ENCODE measurements around the gene SSH3.

SSH3 gene

GRCh38 chr11:67353317-67354074, 50.2 kb downstream of the SSH3 start, which contains the start of gene POLD4:
Gene POLD4, minus strand, starts transcription at chr11:67353546. Its CDS starts 147 bp downstream, at chr11:67353399.
- peak within 1 kb of the TSS; percentile 99 for H3K27ac Mint-ChIP-seq
- intact Hi-C loops (cut with micrococcal nuclease): loop anchor here (2.0 to 10.0 kb wide), 2 partner anchors 155 to 231 kb away; partner anchors contain the start of genes CDK2AP2 and GSTP1
- peaks cover 22% of the 10 kb centered on the region for H3K36me3 Mint-ChIP-seq (ENCODE audit: low read depth)
- peak within 1 kb of the TSS; percentile 97 for H3K4me3 Mint-ChIP-seq
- peaks cover 77% of the 10 kb centered on the region for H3K4me1 Mint-ChIP-seq (ENCODE audit: low read depth)
- H3K27me3 Mint-ChIP-seq: no peaks in the 10 kb centered on the region
- no peaks in the 10 kb centered on the region for H3K9me3 Mint-ChIP-seq

- Mint-ChIP-seq H3K4me1 (ENCODE audit: low read depth) (peaks cover 77% of the 10 kb centered on the region), H3K4me3 (peak overlapping the region; percentile 97), H3K9me3 (no peaks in the 10 kb centered on the region), H3K36me3 (ENCODE audit: low read depth) (peaks cover 22% of the 10 kb centered on the region), H3K27ac (peak overlapping the region; percentile 99), H3K27me3 (no peaks in the 10 kb centered on the region)
- intact Hi-C loops (cut with micrococcal nuclease): loop anchor here (10.0 kb wide), 1 partner anchor 230 kb away; the partner anchor contains the start of gene GSTP1
Observed at GRCh38 chr11:67354075-67355022, 51.0 kb downstream of the SSH3 start.

- intact Hi-C loops (cut with micrococcal nuclease): loop anchor here (10.0 kb wide), 1 partner anchor 230 kb away; the partner anchor contains the start of gene GSTP1
Observed at GRCh38 chr11:67355023-67355793, 51.9 kb downstream of the SSH3 start.

GRCh38 chr11:67355794-67356386, 52.6 kb downstream of the SSH3 start:
- H3K4me1 Mint-ChIP-seq (ENCODE audit: low read depth): peaks cover 74% of the 10 kb centered on the region
- H3K36me3 Mint-ChIP-seq (ENCODE audit: low read depth): peaks cover 20% of the 10 kb centered on the region
- H3K4me3 Mint-ChIP-seq: no peak overlapping the region
- no peaks in the 10 kb centered on the region for H3K9me3 Mint-ChIP-seq
- intact Hi-C loops (cut with micrococcal nuclease): loop anchor here (10.0 kb wide), 1 partner anchor 229 kb away; the partner anchor contains the start of gene GSTP1
- peak overlapping the region; percentile 99 for H3K27ac Mint-ChIP-seq
- no peaks in the 10 kb centered on the region for H3K27me3 Mint-ChIP-seq

More at GRCh38 chr11:67355023-67355793, 51.9 kb downstream of the SSH3 start:
- H3K27ac Mint-ChIP-seq: peak overlapping the region; percentile 99
- no peaks in the 10 kb centered on the region for H3K27me3 Mint-ChIP-seq
- H3K36me3 Mint-ChIP-seq (ENCODE audit: low read depth): peaks cover 22% of the 10 kb centered on the region
- H3K4me3 Mint-ChIP-seq: no peak overlapping the region
- peaks cover 74% of the 10 kb centered on the region for H3K4me1 Mint-ChIP-seq (ENCODE audit: low read depth)
- H3K9me3 Mint-ChIP-seq: no peaks in the 10 kb centered on the region

- H3K4me3 Mint-ChIP-seq: peak overlapping the region; percentile 19
Observed at GRCh38 chr11:67356387-67356863, 53.1 kb downstream of the SSH3 start.

GRCh38 chr11:67356864-67357561, 53.7 kb downstream of the SSH3 start:
- intact Hi-C loops (cut with micrococcal nuclease): loop anchor here (1.0 to 10.0 kb wide), 3 partner anchors 16 to 228 kb away; partner anchors contain the start of genes CLCF1 and GSTP1
- Mint-ChIP-seq H3K27ac (peak overlapping the region; percentile 99), H3K4me1 (ENCODE audit: low read depth) (peaks cover 77% of the 10 kb centered on the region), H3K36me3 (ENCODE audit: low read depth) (peaks cover 11% of the 10 kb centered on the region), H3K4me3 (peak overlapping the region; percentile 19), H3K27me3 (no peaks in the 10 kb centered on the region), H3K9me3 (no peaks in the 10 kb centered on the region)

More at GRCh38 chr11:67356387-67356863, 53.1 kb downstream of the SSH3 start:
- no peaks in the 10 kb centered on the region for H3K27me3 Mint-ChIP-seq
- intact Hi-C loops (cut with micrococcal nuclease): loop anchor here (10.0 kb wide), 1 partner anchor 228 kb away; the partner anchor contains the start of gene GSTP1
- H3K27ac Mint-ChIP-seq: peak overlapping the region; percentile 99
- peaks cover 75% of the 10 kb centered on the region for H3K4me1 Mint-ChIP-seq (ENCODE audit: low read depth)
- H3K9me3 Mint-ChIP-seq: no peaks in the 10 kb centered on the region
- H3K36me3 Mint-ChIP-seq (ENCODE audit: low read depth): peaks cover 15% of the 10 kb centered on the region

- H3K4me1 Mint-ChIP-seq (ENCODE audit: low read depth): peaks cover 76% of the 10 kb centered on the region
- H3K4me3 Mint-ChIP-seq: no peak overlapping the region
- H3K27me3 Mint-ChIP-seq: no peaks in the 10 kb centered on the region
- peaks cover 4% of the 10 kb centered on the region for H3K36me3 Mint-ChIP-seq (ENCODE audit: low read depth)
- intact Hi-C loops (cut with micrococcal nuclease): loop anchor here (1.0 to 10.0 kb wide), 3 partner anchors 15 to 227 kb away; partner anchors contain the start of genes CLCF1 and GSTP1
- peak overlapping the region; percentile 99 for H3K27ac Mint-ChIP-seq
- H3K9me3 Mint-ChIP-seq: no peaks in the 10 kb centered on the region
Observed at GRCh38 chr11:67357831-67358670, 54.7 kb downstream of the SSH3 start.

All from dendritic cell treated with granulocyte-macrophage colony-stimulating factor and Interleukin-4, amounts not matched to agents 40 ng/mL and 50 ng/mL, for 4 days (primary cell).